SK-N-SH (cell line): ENCODE results near the gene CYP2A7.

Source experiments
- MEF2A ChIP-seq: IDR thresholded peaks from 2 replicates; pipeline ENCODE4 v1.4.0; 2012; ENCODE audit warnings: low read depth, borderline replicate concordance
- SIN3A ChIP-seq: IDR thresholded peaks from 2 replicates; pipeline ENCODE4 v1.6.1; 2012; ENCODE audit warnings: low read depth, mild to moderate bottlenecking, low read length, moderate library complexity, borderline replicate concordance
- TAF1 ChIP-seq: IDR thresholded peaks from 2 replicates; pipeline ENCODE4 v1.6.1; 2012; ENCODE audit warnings: low read depth, mild to moderate bottlenecking, low read length, moderate library complexity, borderline replicate concordance
- TF ChIP-seq, protein P1 (sequence below): fragments of 200-600 bp; sonication (generic); IDR thresholded peaks from 2 replicates; pipeline ENCODE4 v1.6.1; 2017; ENCODE audit warnings: antibody characterized with exemption, mild to moderate bottlenecking, moderate library complexity

GRCh38 chr19:40906512-40906911 lies 24.5 kb upstream of the CYP2A7 start:
- TF ChIP-seq, protein P1, sequence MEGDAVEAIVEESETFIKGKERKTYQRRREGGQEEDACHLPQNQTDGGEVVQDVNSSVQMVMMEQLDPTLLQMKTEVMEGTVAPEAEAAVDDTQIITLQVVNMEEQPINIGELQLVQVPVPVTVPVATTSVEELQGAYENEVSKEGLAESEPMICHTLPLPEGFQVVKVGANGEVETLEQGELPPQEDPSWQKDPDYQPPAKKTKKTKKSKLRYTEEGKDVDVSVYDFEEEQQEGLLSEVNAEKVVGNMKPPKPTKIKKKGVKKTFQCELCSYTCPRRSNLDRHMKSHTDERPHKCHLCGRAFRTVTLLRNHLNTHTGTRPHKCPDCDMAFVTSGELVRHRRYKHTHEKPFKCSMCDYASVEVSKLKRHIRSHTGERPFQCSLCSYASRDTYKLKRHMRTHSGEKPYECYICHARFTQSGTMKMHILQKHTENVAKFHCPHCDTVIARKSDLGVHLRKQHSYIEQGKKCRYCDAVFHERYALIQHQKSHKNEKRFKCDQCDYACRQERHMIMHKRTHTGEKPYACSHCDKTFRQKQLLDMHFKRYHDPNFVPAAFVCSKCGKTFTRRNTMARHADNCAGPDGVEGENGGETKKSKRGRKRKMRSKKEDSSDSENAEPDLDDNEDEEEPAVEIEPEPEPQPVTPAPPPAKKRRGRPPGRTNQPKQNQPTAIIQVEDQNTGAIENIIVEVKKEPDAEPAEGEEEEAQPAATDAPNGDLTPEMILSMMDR, result no peak
- TF ChIP-seq TAF1 (no peak), SIN3A (no peak), MEF2A (no peak)
